ENCODE data around the gene PCDHGA1. TPM values are rescaled to one million over a fixed set of nuclear protein-coding genes. Genes with fewer than 3 reads are reported as not detected.

Gene PCDHGA1
- total RNA-seq, 1 experiment from 2014 or later, result 0.63 TPM

DNA sequence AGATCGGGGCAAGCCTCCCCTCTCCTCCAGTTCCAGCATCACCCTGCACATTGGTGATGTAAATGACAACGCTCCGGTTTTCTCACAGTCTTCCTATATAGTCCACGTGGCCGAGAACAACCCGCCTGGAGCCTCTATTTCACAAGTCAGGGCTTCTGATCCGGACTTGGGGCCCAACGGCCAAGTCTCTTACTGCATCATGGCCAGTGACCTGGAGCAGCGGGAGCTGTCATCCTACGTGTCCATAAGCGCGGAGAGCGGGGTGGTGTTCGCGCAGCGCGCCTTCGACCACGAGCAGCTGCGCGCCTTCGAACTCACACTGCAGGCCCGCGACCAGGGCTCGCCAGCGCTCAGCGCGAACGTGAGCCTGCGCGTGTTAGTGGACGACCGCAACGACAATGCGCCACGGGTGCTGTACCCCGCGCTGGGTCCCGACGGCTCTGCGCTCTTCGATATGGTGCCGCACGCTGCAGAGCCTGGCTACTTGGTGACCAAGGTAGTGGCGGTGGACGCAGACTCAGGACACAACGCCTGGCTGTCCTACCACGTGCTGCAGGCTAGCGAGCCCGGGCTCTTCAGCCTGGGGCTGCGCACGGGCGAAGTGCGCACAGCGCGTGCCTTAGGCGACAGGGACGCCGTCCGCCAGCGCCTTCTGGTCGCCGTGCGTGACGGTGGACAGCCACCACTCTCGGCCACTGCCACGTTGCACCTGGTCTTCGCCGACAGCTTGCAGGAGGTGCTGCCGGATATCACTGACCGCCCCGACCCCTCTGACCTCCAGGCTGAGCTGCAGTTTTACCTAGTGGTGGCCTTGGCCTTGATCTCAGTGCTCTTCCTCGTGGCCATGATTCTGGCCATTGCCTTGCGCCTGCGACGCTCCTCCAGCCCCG lies 59.1 kb downstream of the PCDHGA1 start:
- no peak overlapping the region for H4K8ac ChIP-seq (replicated peaks; ENCODE audit: insufficient read length, low read depth, low read length)
- H3K79me1 ChIP-seq (ENCODE audit: insufficient read depth, low read depth, low read length, poor library complexity, severe bottlenecking), result no peaks in the 10 kb centered on the region
- H3K18ac ChIP-seq (ENCODE audit: insufficient read length, low read depth, low read length), result no peak overlapping the region
- no peak overlapping the region for H3T11ph ChIP-seq (ENCODE audit: low read length)
- H4K20me1 ChIP-seq (ENCODE audit: control insufficient read depth, insufficient read depth, insufficient read length), result no peaks in the 10 kb centered on the region
- H4K91ac ChIP-seq (ENCODE audit: insufficient read length, low read depth, low read length), result no peak overlapping the region
- H2AFZ ChIP-seq (ENCODE audit: low read length), result no peak overlapping the region
- H3K79me2 ChIP-seq (ENCODE audit: insufficient read depth, low read length), result no peaks in the 10 kb centered on the region
- no peak overlapping the region for H3K27ac ChIP-seq (ENCODE audit: insufficient read length, low read depth, low read length)
- H3K23ac ChIP-seq (ENCODE audit: insufficient read length, low read depth, low read length), result no peak overlapping the region
- no peak overlapping the region for H3K27ac Mint-ChIP-seq
- no peak overlapping the region for H2BK12ac ChIP-seq (ENCODE audit: insufficient read length, low read depth, low read length)
- no peak overlapping the region for H2BK15ac ChIP-seq (ENCODE audit: low read depth, low read length)
- H2BK120ac ChIP-seq (ENCODE audit: low read depth, low read length, poor library complexity, severe bottlenecking), result no peak overlapping the region
- H3K4me1 Mint-ChIP-seq, result no peaks in the 10 kb centered on the region
- no CpG with 5 or more reads among the region's 77 CpGs for WGBS (ENCODE audit: extremely low coverage, insufficient read length, low lambda C conversion rate)
- no peak for DNase-seq
- H3K9me3 Mint-ChIP-seq, result peaks cover 68 to 74% of the 10 kb centered on the region in 2 experiments
- no peak overlapping the region for H3K4me2 ChIP-seq (ENCODE audit: insufficient read depth, insufficient read length, low read length)
- H3K9ac ChIP-seq (ENCODE audit: extremely low read depth, insufficient read length, low read length), result no peak overlapping the region
- H3K4me3 Mint-ChIP-seq, result no peak overlapping the region
- no peak for TF ChIP-seq CTCF (conservative IDR thresholded peaks at IDR 0.05)
- no peaks in the 10 kb centered on the region for H3K23me2 ChIP-seq (ENCODE audit: insufficient read length, low read depth, low read length, poor library complexity, severe bottlenecking)
- H2BK5ac ChIP-seq (ENCODE audit: insufficient read length, low read length), result no peak overlapping the region
- peaks cover 44% of the 10 kb centered on the region for H3K9me3 ChIP-seq (ENCODE audit: control insufficient read depth, low read depth, low read length)
- H2BK20ac ChIP-seq (ENCODE audit: low read depth, low read length, poor library complexity, severe bottlenecking), result no peak overlapping the region
- no peak overlapping the region for H4K5ac ChIP-seq (ENCODE audit: insufficient read length, low read depth, low read length)
- H3K56ac ChIP-seq (ENCODE audit: insufficient read length, low read depth, low read length), result no peak overlapping the region
- no peak overlapping the region for H2AK5ac ChIP-seq (ENCODE audit: insufficient read length, low read length)
- H3K4me1 ChIP-seq (ENCODE audit: insufficient read depth, low read length), result 0 out of 2 replicates have a peak, but pooled peaks cover 2% of the 10 kb centered on the region
- H3K27me3 Mint-ChIP-seq (ENCODE audit: low read depth), result peaks cover 13% of the 10 kb centered on the region
- H3K4ac ChIP-seq (ENCODE audit: low read depth, low read length), result no peak overlapping the region
- H3K36me3 Mint-ChIP-seq (ENCODE audit: insufficient read depth in 1 of 3, low read depth in 3 of 3), result peaks cover 28 to 62% (median 45%) of the 10 kb centered on the region in 3 experiments
- H3K27me3 ChIP-seq (ENCODE audit: insufficient read depth, low read length), result no peaks in the 10 kb centered on the region
- no peak overlapping the region for H3K14ac ChIP-seq (ENCODE audit: insufficient read depth, low read length)
